Endodermal cell (in vitro differentiated cells): ENCODE results near the gene ZC3H4. TPM values are rescaled to one million over a fixed set of nuclear protein-coding genes. Genes with fewer than 3 reads are reported as not detected.

Experiments
- DNase-seq: peaks from one replicate; pipeline ENCODE4 v3.0.0-alpha.2; 2017
- H3K27ac ChIP-seq: 2 replicates; pipeline ENCODE4 v1.5.1; 2013; ENCODE audit warnings: mild to moderate bottlenecking, low read depth, low read length, moderate library complexity
- H3K27me3 ChIP-seq: 2 replicates; pipeline ENCODE4 v1.6.1; 2013; ENCODE audit warnings: mild to moderate bottlenecking, low read length, moderate library complexity; ENCODE audit not compliant: insufficient read depth, control insufficient read depth, poor library complexity, severe bottlenecking
- H3K36me3 ChIP-seq: 2 replicates; pipeline ENCODE4 v1.7.0; 2013; ENCODE audit warnings: mild to moderate bottlenecking, low read length, moderate library complexity; ENCODE audit not compliant: control insufficient read depth, insufficient read depth
- H3K4me1 ChIP-seq: one replicate; pipeline ENCODE4 v1.7.0; 2013; ENCODE audit warnings: low read length; ENCODE audit not compliant: control insufficient read depth, insufficient read depth
- H3K4me3 ChIP-seq: 2 replicates; pipeline ENCODE4 v1.5.1; 2013; ENCODE audit warnings: mild to moderate bottlenecking, low read length, moderate library complexity
- H3K9ac ChIP-seq: 2 replicates; pipeline ENCODE4 v1.6.1; 2013; ENCODE audit warnings: mild to moderate bottlenecking, low read length, moderate library complexity; ENCODE audit not compliant: poor library complexity, severe bottlenecking; ENCODE audit errors: extremely low read depth
- H3K9me3 ChIP-seq: 2 replicates; pipeline ENCODE4 v1.6.1; 2013; ENCODE audit warnings: mild to moderate bottlenecking, low read length, moderate library complexity; ENCODE audit not compliant: control insufficient read depth
- H3K27ac Mint-ChIP-seq: 2 replicates; pipeline ENCODE4 v1.8.0; 2020; ENCODE audit warnings: mixed read lengths
- H3K27me3 Mint-ChIP-seq: 2 replicates; pipeline ENCODE4 v1.8.0; 2021; ENCODE audit warnings: mild to moderate bottlenecking, mixed read lengths; ENCODE audit not compliant: insufficient read depth
- H3K36me3 Mint-ChIP-seq: 2 replicates; pipeline ENCODE4 v1.8.0; 2020; ENCODE audit warnings: low read depth, mixed read lengths
- H3K4me1 Mint-ChIP-seq: 2 replicates; pipeline ENCODE4 v1.8.0; 2020; ENCODE audit warnings: mixed read lengths
- H3K4me3 Mint-ChIP-seq: 2 replicates; pipeline ENCODE4 v1.8.0; 2020; ENCODE audit warnings: mild to moderate bottlenecking, moderate library complexity, mixed read lengths
- H3K9me3 Mint-ChIP-seq: 2 replicates; pipeline ENCODE4 v1.8.0; 2020; ENCODE audit warnings: mild to moderate bottlenecking, mixed read lengths
- CTCF ChIP-seq: fragments of 200-600 bp; sonication (generic); conservative IDR thresholded peaks from 2 replicates; pipeline ENCODE4 v1.5.0; 2021; ENCODE audit warnings: antibody characterized with exemption, mild to moderate bottlenecking
- WGBS, 2 experiments: methylation state at CpG; one replicate each; pipeline versions ENCODE4 v1.1.5 to v1.1.7; 2013; ENCODE audit warnings: missing lambda C conversion rate in 2 of 2, mixed read lengths in 1 of 2; ENCODE audit not compliant: insufficient coverage in 1 of 2, insufficient read length in 1 of 2; 5-methylcytosine and 5-hydroxymethylcytosine counted together
- total RNA-seq, 2 donors: library from RNA; stranded (reverse); fragmentation: NEBNext Ultra II Directional in 1 of 2; extraction: Animal tissue kit (Norgen Biotek cat#: 25700) in 1 of 2; gene quantifications; 2 replicates in 1 of 2; 3 replicates in 1 of 2; pipeline ENCODE4 v1.2.1, GENCODE V29; 2021

Gene ZC3H4
- total RNA-seq, 2 donors from 2014 or later: 64.9 to 82.5 TPM

DNA sequence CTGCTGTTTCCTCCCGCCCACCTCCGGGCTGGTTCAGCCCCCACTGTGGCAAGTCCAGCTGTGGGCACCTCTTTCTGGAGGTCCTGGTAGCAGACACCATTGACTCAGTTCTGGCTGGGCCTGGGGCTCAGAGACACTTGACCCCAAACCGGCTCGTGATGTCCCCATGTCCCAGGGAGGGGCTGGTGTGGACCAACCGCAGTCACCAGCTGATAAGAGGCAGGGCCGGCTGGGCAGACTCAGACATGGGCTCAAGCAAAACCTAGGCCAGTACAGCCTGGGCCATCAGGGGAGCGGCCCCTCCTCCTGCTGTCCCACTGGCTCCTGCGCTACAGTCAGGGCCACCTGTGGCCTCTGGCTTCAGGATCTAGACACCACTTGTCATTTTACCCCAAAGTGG is 45.3 kb downstream of the ZC3H4 start:
- peaks cover 40% of the 10 kb centered on the region for H3K36me3 ChIP-seq
- no peaks in the 10 kb centered on the region for H3K27me3 Mint-ChIP-seq
- no peaks in the 10 kb centered on the region for H3K4me1 ChIP-seq
- 93 to 98% methylated on average over 6 to 8 of the region's 8 CpGs for WGBS, 2 experiments
- H3K27ac Mint-ChIP-seq: no peak overlapping the region
- H3K36me3 Mint-ChIP-seq: peaks cover 36% of the 10 kb centered on the region
- H3K27ac ChIP-seq: no peak overlapping the region
- no peak overlapping the region for H3K4me3 Mint-ChIP-seq
- H3K9me3 Mint-ChIP-seq: no peaks in the 10 kb centered on the region
- H3K9me3 ChIP-seq: no peaks in the 10 kb centered on the region
- DNase-seq: peak; percentile 41
- H3K4me3 ChIP-seq: no peak overlapping the region
- TF ChIP-seq CTCF: no peak
- H3K27me3 ChIP-seq: no peaks in the 10 kb centered on the region
- H3K9ac ChIP-seq: no peak overlapping the region
- peaks cover 7% of the 10 kb centered on the region for H3K4me1 Mint-ChIP-seq

DNA sequence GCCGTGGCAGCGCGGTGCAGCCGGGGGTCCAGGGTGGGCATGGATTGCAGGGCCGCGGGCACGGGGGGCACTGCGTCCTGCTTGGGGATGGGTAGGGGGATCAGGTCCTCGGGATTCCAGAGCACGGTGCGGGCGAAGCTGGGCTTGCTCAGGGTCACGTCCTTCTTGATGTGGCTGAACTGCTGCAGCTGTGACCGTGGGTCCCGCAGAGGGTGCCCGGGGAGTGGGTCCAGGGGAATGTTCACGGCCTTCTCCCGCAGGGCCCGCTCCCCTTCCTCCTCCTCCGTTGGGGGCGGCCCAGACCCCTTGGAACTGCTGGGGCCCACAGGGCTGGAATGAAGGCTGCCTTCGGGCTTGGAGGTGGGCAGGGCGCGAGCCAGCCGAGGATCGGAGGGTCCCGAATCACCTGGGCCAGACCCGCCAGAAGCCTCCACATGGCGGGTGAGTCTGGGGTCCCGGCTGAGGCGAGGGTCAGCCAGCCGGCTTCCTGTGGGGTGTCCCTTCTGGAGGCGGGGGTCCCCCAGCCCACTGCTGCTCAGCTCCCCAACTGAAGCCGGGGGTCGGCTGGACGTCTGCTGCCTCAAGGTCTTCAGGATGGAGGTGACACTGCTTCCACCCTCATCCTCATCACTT is 46.2 kb downstream of the ZC3H4 start:
- Histone ChIP-seq H3K4me3 (no peak overlapping the region), H3K27me3 (no peaks in the 10 kb centered on the region), H3K27ac (no peak overlapping the region), H3K36me3 (peaks cover 35% of the 10 kb centered on the region), H3K9ac (no peak overlapping the region), H3K4me1 (no peaks in the 10 kb centered on the region), H3K9me3 (no peaks in the 10 kb centered on the region)
- Mint-ChIP-seq H3K4me1 (peaks cover 7% of the 10 kb centered on the region), H3K4me3 (no peak overlapping the region), H3K27me3 (no peaks in the 10 kb centered on the region), H3K27ac (no peak overlapping the region), H3K36me3 (peaks cover 32% of the 10 kb centered on the region), H3K9me3 (no peaks in the 10 kb centered on the region)
- no peak for TF ChIP-seq CTCF
- 95% methylated on average over 14 to 36 of the region's 36 CpGs for WGBS, 2 experiments
- peak; percentile 45 for DNase-seq

- no peaks in the 10 kb centered on the region for H3K9me3 ChIP-seq
- WGBS, 2 experiments: 95 to 97% methylated on average over 39 to 61 of the region's 61 CpGs
- no peak overlapping the region for H3K9ac ChIP-seq
- H3K4me1 ChIP-seq: no peaks in the 10 kb centered on the region
- H3K27ac ChIP-seq: no peak overlapping the region
- no peaks in the 10 kb centered on the region for H3K27me3 ChIP-seq
- H3K4me3 Mint-ChIP-seq: no peak overlapping the region
- TF ChIP-seq CTCF: no peak
- H3K27ac Mint-ChIP-seq: no peak overlapping the region
- H3K9me3 Mint-ChIP-seq: peaks cover 2% of the 10 kb centered on the region
- DNase-seq: peak; percentile 40
- peaks cover 27% of the 10 kb centered on the region for H3K36me3 Mint-ChIP-seq
- H3K27me3 Mint-ChIP-seq: no peaks in the 10 kb centered on the region
- peaks cover 7% of the 10 kb centered on the region for H3K4me1 Mint-ChIP-seq
- H3K4me3 ChIP-seq: no peak overlapping the region
- peaks cover 30% of the 10 kb centered on the region for H3K36me3 ChIP-seq
Observed at GRCh38 chr19:47066376-47067214, 47.0 kb downstream of the ZC3H4 start.
